PC-3 (cell line): Measurements from ENCODE around the gene FHL2. TPM values are rescaled to one million over a fixed set of nuclear protein-coding genes. Genes with fewer than 3 reads are reported as not detected.
A peak's percentile ranks its signal among the peaks of the same experiment; 100 is the strongest.

Experiments used
- ATAC-seq: fragments of 200-7000 bp; cut with Tn5 transposase; 2 replicates; pipeline ENCODE4 v1.9.1; 2020; ENCODE audit warnings: mild to moderate bottlenecking, moderate library complexity
- BruUV-seq: library from RNA; stranded (reverse); fragments of 400-500 nt; replicated peaks from 2 replicates; lab custom pipeline; 2021; lab: Mats Ljungman, UMichigan
- CTCF ChIA-PET: fragments of 300-600 bp; sonication (Branson Sonifier 250); formaldehyde crosslinking; loops from one replicate; lab custom pipeline; 2022; ENCODE audit warnings: antibody characterized with exemption; lab: Charles Lee
- POLR2A ChIA-PET: fragments of 300-600 bp; sonication (Branson Sonifier 250); formaldehyde crosslinking; loops from one replicate; lab custom pipeline; 2022; ENCODE audit warnings: antibody characterized with exemption; ENCODE audit not compliant: unreplicated experiment; lab: Charles Lee
- DNase-seq: peaks from one replicate; pipeline ENCODE4 v3.0.0-alpha.2; 2015
- H2AFZ ChIP-seq: fragments of 300-600 bp; sonication (generic); 2 replicates; pipeline ENCODE4 v1.6.0; 2016; ENCODE audit warnings: antibody characterized with exemption, low read length
- H3F3A ChIP-seq: fragments of 300-600 bp; sonication (generic); one replicate; pipeline ENCODE4 v1.6.0; 2017; ENCODE audit warnings: antibody characterized with exemption, low read length, control low read depth, mild to moderate bottlenecking; ENCODE audit not compliant: unreplicated experiment
- H3K27ac ChIP-seq: fragments of 300-600 bp; sonication (generic); 2 replicates; pipeline ENCODE4 v1.5.1; 2016; ENCODE audit warnings: mild to moderate bottlenecking, low read length
- H3K27me3 ChIP-seq: fragments of 300-600 bp; sonication (generic); 2 replicates; pipeline ENCODE4 v1.6.1; 2016; ENCODE audit warnings: low read length, mixed read lengths
- H3K36me3 ChIP-seq: fragments of 300-600 bp; sonication (generic); 2 replicates; pipeline ENCODE4 v1.6.1; 2016; ENCODE audit warnings: low read depth, mixed run types, low read length, mixed read lengths
- H3K4me1 ChIP-seq: fragments of 300-600 bp; sonication (generic); 2 replicates; pipeline ENCODE4 v1.5.1; 2016; ENCODE audit warnings: low read length; ENCODE audit not compliant: insufficient read depth
- H3K4me2 ChIP-seq: fragments of 300-600 bp; sonication (generic); 2 replicates; pipeline ENCODE4 v1.6.0; 2016; ENCODE audit warnings: low read length
- H3K4me3 ChIP-seq: fragments of 300-600 bp; sonication (generic); 2 replicates; pipeline ENCODE4 v1.5.1; 2016; ENCODE audit warnings: mild to moderate bottlenecking, low read length, mixed read lengths
- H3K79me2 ChIP-seq: fragments of 300-600 bp; sonication (generic); 2 replicates; pipeline ENCODE4 v1.6.1; 2017; ENCODE audit warnings: low read length, mixed read lengths
- H3K9ac ChIP-seq: fragments of 300-600 bp; sonication (generic); 2 replicates; pipeline ENCODE4 v1.6.0; 2016; ENCODE audit warnings: mild to moderate bottlenecking, low read length
- H3K9me2 ChIP-seq: fragments of 300-600 bp; sonication (generic); replicated peaks from 2 replicates; pipeline ENCODE4 v1.6.1; 2016; ENCODE audit warnings: mixed run types, low read length, mixed read lengths
- H3K9me3 ChIP-seq: fragments of 300-600 bp; sonication (generic); 2 replicates; pipeline ENCODE4 v1.6.1; 2016; ENCODE audit warnings: low read length, mixed read lengths
- H4K20me1 ChIP-seq: fragments of 300-600 bp; sonication (generic); 2 replicates; pipeline ENCODE4 v1.6.1; 2016; ENCODE audit warnings: low read length, mixed read lengths
- CTCF ChIP-seq: fragments of 300-600 bp; sonication (generic); conservative IDR thresholded peaks from 2 replicates; pipeline ENCODE4 v1.5.1; 2017; ENCODE audit warnings: antibody characterized with exemption, low read depth, mild to moderate bottlenecking, low read length
- EZH2 ChIP-seq: fragments of 300-600 bp; sonication (generic); IDR thresholded peaks from one replicate; pipeline ENCODE4 v1.6.1; 2017; ENCODE audit warnings: antibody characterized with exemption, mild to moderate bottlenecking, low read length; ENCODE audit not compliant: unreplicated experiment
- EZH2phosphoT487 ChIP-seq: fragments of 300-600 bp; sonication (generic); IDR thresholded peaks from 2 replicates; pipeline ENCODE4 v1.6.1; 2018; ENCODE audit warnings: mild to moderate bottlenecking, antibody characterized with exemption, low read length, borderline replicate concordance
- intact Hi-C: fragments of 100-400 bp; cut with micrococcal nuclease; formaldehyde crosslinking; loops from 2 replicates; pipeline ENCODE4 v1.9.0; 2023
- total RNA-seq: library from RNA; depleted of rRNA; stranded (reverse); fragments of >200 nt; gene quantifications from 2 replicates; pipeline ENCODE4 v1.2.3, GENCODE V29; 2014

FHL2 gene
- total RNA-seq, 1 experiment from 2014 or later, result 118 TPM

DNA sequence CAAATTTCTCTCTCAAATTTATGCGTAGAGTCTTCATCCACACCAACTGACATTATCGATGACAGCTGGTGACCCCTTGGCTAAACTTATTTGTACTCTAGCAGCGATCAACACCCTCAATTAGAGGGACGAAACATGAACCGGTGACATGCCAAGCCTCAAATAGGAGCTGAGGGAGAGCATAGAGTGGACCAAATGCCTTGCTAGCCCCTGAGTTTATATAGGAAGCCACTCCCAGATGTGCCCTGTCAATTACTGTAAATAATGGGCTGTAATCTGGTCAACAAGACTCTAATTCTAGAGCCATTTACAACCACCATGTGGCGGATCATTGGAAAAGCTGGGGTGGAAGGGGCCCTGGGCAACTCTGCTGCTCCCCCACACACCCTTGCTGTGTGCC, 47.6 kb upstream of the FHL2 start:
- Histone ChIP-seq H4K20me1 (no peaks in the 10 kb centered on the region), H3K9me3 (no peaks in the 10 kb centered on the region), H3K36me3 (no peaks in the 10 kb centered on the region), H3K27ac (peak overlapping the region; percentile 58), H3K9ac (no peak overlapping the region), H3K9me2 (no peaks in the 10 kb centered on the region), H3F3A (no peaks in the 10 kb centered on the region), H3K4me2 (no peak overlapping the region), H3K79me2 (no peaks in the 10 kb centered on the region), H3K4me3 (no peak overlapping the region), H2AFZ (no peak overlapping the region), H3K4me1 (peaks cover 40% of the 10 kb centered on the region), H3K27me3 (no peaks in the 10 kb centered on the region)
- DNase-seq (no peak), ATAC-seq (no peak)
- TF ChIP-seq EZH2 (no peak), CTCF (no peak), EZH2phosphoT487 (no peak)
- POLR2A ChIA-PET, result no interaction called here
- intact Hi-C loops, result no loop called here
- CTCF ChIA-PET, result no interaction called here
- no TSS peak for BruUV-seq

- CTCF ChIA-PET, result no interaction called here
- no peaks in the 10 kb centered on the region for H4K20me1 ChIP-seq
- ATAC-seq, result no peak
- no peak for TF ChIP-seq EZH2
- no peak for TF ChIP-seq EZH2phosphoT487
- TF ChIP-seq CTCF, result no peak
- no peaks in the 10 kb centered on the region for H3K27me3 ChIP-seq
- H3K4me2 ChIP-seq, result no peak overlapping the region
- POLR2A ChIA-PET, result no interaction called here
- no peaks in the 10 kb centered on the region for H3K79me2 ChIP-seq
- no peak overlapping the region for H3K27ac ChIP-seq
- no peak overlapping the region for H3K4me3 ChIP-seq
- H3F3A ChIP-seq, result no peaks in the 10 kb centered on the region
- peaks cover 40% of the 10 kb centered on the region for H3K4me1 ChIP-seq
- intact Hi-C loops, result no loop called here
- no peaks in the 10 kb centered on the region for H3K9me3 ChIP-seq
- H3K9me2 ChIP-seq, result no peaks in the 10 kb centered on the region
- no TSS peak for BruUV-seq
- no peak overlapping the region for H3K9ac ChIP-seq
- H3K36me3 ChIP-seq, result no peaks in the 10 kb centered on the region
- DNase-seq, result no peak
- no peak overlapping the region for H2AFZ ChIP-seq
These were observed 47.1 kb upstream of the FHL2 start for GRCh38 chr2:105445976-105446375.

DNA sequence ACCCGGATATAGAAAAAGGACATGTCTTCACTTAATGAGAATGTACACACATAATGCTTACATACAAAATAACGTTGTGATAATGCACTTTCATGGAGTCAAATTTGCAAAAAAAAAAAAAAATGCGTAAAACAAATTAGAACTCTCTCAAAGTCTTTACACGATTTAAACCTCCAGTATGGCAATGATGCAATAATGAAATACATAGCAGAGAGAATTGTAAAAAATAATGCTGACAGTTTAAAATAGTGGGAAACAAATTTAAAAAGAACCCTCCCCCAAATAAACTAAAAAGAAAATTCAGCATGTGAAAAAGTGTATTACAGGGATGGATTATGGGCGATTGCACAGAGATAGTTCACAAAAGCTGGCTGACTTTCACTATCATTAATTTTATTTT, 46.6 kb upstream of the FHL2 start:
- ATAC-seq, result no peak
- H4K20me1 ChIP-seq, result no peaks in the 10 kb centered on the region
- H3F3A ChIP-seq, result no peaks in the 10 kb centered on the region
- H3K4me3 ChIP-seq, result no peak overlapping the region
- peaks cover 40% of the 10 kb centered on the region for H3K4me1 ChIP-seq
- ChIA-PET CTCF (no interaction called here), POLR2A (no interaction called here)
- H3K9me3 ChIP-seq, result no peaks in the 10 kb centered on the region
- no peak for DNase-seq
- no peaks in the 10 kb centered on the region for H3K27me3 ChIP-seq
- no peaks in the 10 kb centered on the region for H3K36me3 ChIP-seq
- no peak overlapping the region for H3K27ac ChIP-seq
- no peak overlapping the region for H3K4me2 ChIP-seq
- intact Hi-C loops, result no loop called here
- H3K79me2 ChIP-seq, result no peaks in the 10 kb centered on the region
- H3K9ac ChIP-seq, result no peak overlapping the region
- TF ChIP-seq EZH2phosphoT487 (no peak), EZH2 (no peak)
- BruUV-seq, result no TSS peak
- H3K9me2 ChIP-seq, result no peaks in the 10 kb centered on the region
- H2AFZ ChIP-seq, result no peak overlapping the region
